H1 (cell line): ENCODE measurements around the gene ZMYND10. TPM values are rescaled to one million over a fixed set of nuclear protein-coding genes. Genes with fewer than 3 reads are reported as not detected.
A peak's percentile ranks its signal among the peaks of the same experiment; 100 is the strongest.

Source experiments
- CTCF ChIA-PET: fragments of 300-600 bp; sonication (Branson Sonifier 250); formaldehyde crosslinking; loops from one replicate; lab custom pipeline; 2021; ENCODE audit not compliant: partially characterized antibody; lab: Charles Lee
- POLR2A ChIA-PET: fragments of 300-600 bp; sonication (Branson Sonifier 250); formaldehyde crosslinking; loops from one replicate; lab custom pipeline; 2021; ENCODE audit warnings: inconsistent platforms; ENCODE audit not compliant: partially characterized antibody; lab: Charles Lee
- DNase-seq, 2 experiments: peaks; one replicate each; pipeline versions ENCODE4 v3.0.0 to v3.0.0-alpha.2; 2010 to 2022; ENCODE audit warnings: low spot score in 2 of 2, low read depth in 1 of 2, mixed read lengths in 1 of 2
- FAIRE-seq: peaks from 2 replicates; lab custom pipeline; 2011; peaks lifted over from hg19 to GRCh38; lab: Jason Lieb, UNC
- H2AFZ ChIP-seq: 2 replicates; pipeline ENCODE4 v1.8.1; 2012; ENCODE audit warnings: low read length, inconsistent platforms
- H2AK5ac ChIP-seq: 2 replicates; pipeline ENCODE4 v1.6.1; 2013; ENCODE audit warnings: low read depth, low read length
- H2BK120ac ChIP-seq: replicated peaks from 2 replicates; pipeline ENCODE3; 2013; ENCODE audit warnings: low read depth, low read length, inconsistent platforms
- H2BK12ac ChIP-seq: 2 replicates; pipeline ENCODE4 v1.6.1; 2013; ENCODE audit warnings: low read depth, low read length
- H2BK15ac ChIP-seq: 2 replicates; pipeline ENCODE4 v1.6.1; 2013; ENCODE audit warnings: low read length
- H2BK20ac ChIP-seq: 2 replicates; pipeline ENCODE4 v1.6.1; 2013; ENCODE audit warnings: low read length
- H2BK5ac ChIP-seq: 2 replicates; pipeline ENCODE4 v1.6.1; 2013; ENCODE audit warnings: low read depth, low read length
- H3K14ac ChIP-seq: 2 replicates; pipeline ENCODE4 v1.6.1; 2013; ENCODE audit warnings: inconsistent platforms; ENCODE audit not compliant: insufficient read length
- H3K18ac ChIP-seq: 2 replicates; pipeline ENCODE4 v1.6.1; 2013; ENCODE audit warnings: low read length; ENCODE audit errors: extremely low read depth
- H3K23ac ChIP-seq: 2 replicates; pipeline ENCODE4 v1.6.1; 2013; ENCODE audit warnings: inconsistent platforms; ENCODE audit not compliant: insufficient read length
- H3K23me2 ChIP-seq: 2 replicates; pipeline ENCODE4 v1.6.1; 2013; ENCODE audit warnings: low read depth, low read length
- H3K27ac ChIP-seq: 2 replicates; pipeline ENCODE4 v1.6.1; 2011; ENCODE audit warnings: low read depth, low read length, inconsistent platforms
- H3K27me3 ChIP-seq, 4 experiments: replicated peaks in 1 of 4; 1 replicate in 1 of 4; 2 replicates in 3 of 4; pipeline versions ENCODE4 v1.6.1 to v1.8.1; 2011 to 2013; ENCODE audit warnings: low read length in 3 of 4, mild to moderate bottlenecking in 3 of 4, inconsistent platforms in 2 of 4, mixed read lengths in 2 of 4, moderate library complexity in 1 of 4; ENCODE audit not compliant: control insufficient read depth in 3 of 4, insufficient read depth in 3 of 4; ENCODE audit errors: extremely low read depth in 1 of 4
- H3K36me3 ChIP-seq, 4 experiments: 2 replicates each; pipeline versions ENCODE4 v1.6.1 to v1.8.1; 2011 to 2013; ENCODE audit warnings: mild to moderate bottlenecking in 4 of 4, low read length in 3 of 4, moderate library complexity in 2 of 4, control low read depth in 1 of 4, inconsistent platforms in 1 of 4; ENCODE audit not compliant: insufficient read depth in 4 of 4, control insufficient read depth in 2 of 4
- H3K4ac ChIP-seq: replicated peaks from 2 replicates; pipeline ENCODE3; 2013; ENCODE audit warnings: low read length, low read depth, mixed read lengths, inconsistent platforms; ENCODE audit not compliant: insufficient read length
- H3K4me1 ChIP-seq, 4 experiments: replicated peaks in 1 of 4; 1 replicate in 1 of 4; 2 replicates in 3 of 4; pipeline versions ENCODE4 v1.6.1 to v1.8.1; 2011 to 2013; ENCODE audit warnings: low read length in 3 of 4, inconsistent platforms in 2 of 4, mixed read lengths in 1 of 4; ENCODE audit not compliant: insufficient read depth in 4 of 4, control insufficient read depth in 3 of 4
- H3K4me2 ChIP-seq, 2 experiments: 2 replicates each; pipeline versions ENCODE4 v1.6.1 to v1.8.1; 2011 to 2013; ENCODE audit warnings: low read depth in 2 of 2, low read length in 2 of 2, control low read depth in 1 of 2, inconsistent platforms in 1 of 2, mild to moderate bottlenecking in 1 of 2; ENCODE audit not compliant: insufficient read depth in 1 of 2
- H3K4me3 ChIP-seq, 4 experiments: fragments of 200-600, 300-600 bp in 1 of 4; sonication (generic), shearing (Covaris generic), sonication (Bioruptor Twin) in 1 of 4; 2 replicates each; pipeline versions ENCODE4 v1.5.1 to v1.8.1; 2011 to 2016; ENCODE audit warnings: low read length in 4 of 4, low read depth in 3 of 4, control low read depth in 2 of 4, inconsistent platforms in 2 of 4, mild to moderate bottlenecking in 2 of 4, mixed read lengths in 1 of 4, moderate library complexity in 1 of 4; ENCODE audit not compliant: insufficient read depth in 2 of 4; ENCODE audit errors: extremely low read depth in 1 of 4
- H3K56ac ChIP-seq: replicated peaks from 2 replicates; pipeline ENCODE3; 2013; ENCODE audit warnings: low read depth, mild to moderate bottlenecking, mixed read lengths, low read length, inconsistent platforms; ENCODE audit not compliant: insufficient read length
- H3K79me1 ChIP-seq: 2 replicates; pipeline ENCODE4 v1.6.1; 2013; ENCODE audit warnings: low read depth, low read length, control low read depth
- H3K79me2 ChIP-seq, 2 experiments: 2 replicates each; pipeline versions ENCODE4 v1.6.1 to v1.8.1; 2012 to 2013; ENCODE audit warnings: low read length in 2 of 2, mild to moderate bottlenecking in 2 of 2, inconsistent platforms in 1 of 2; ENCODE audit not compliant: insufficient read depth in 2 of 2, control insufficient read depth in 1 of 2
- H3K9ac ChIP-seq, 4 experiments: replicated peaks in 1 of 4; 1 replicate in 1 of 4; 2 replicates in 3 of 4; pipeline versions ENCODE4 v1.6.1 to v1.8.1; 2011 to 2013; ENCODE audit warnings: low read depth in 3 of 4, low read length in 3 of 4, control low read depth in 2 of 4, mild to moderate bottlenecking in 2 of 4, moderate library complexity in 2 of 4, inconsistent platforms in 1 of 4; ENCODE audit errors: extremely low read depth in 1 of 4
- H3K9me3 ChIP-seq, 2 experiments: 2 replicates each; pipeline versions ENCODE4 v1.6.1 to v1.8.1; 2012 to 2013; ENCODE audit warnings: mild to moderate bottlenecking in 2 of 2, moderate library complexity in 2 of 2, control low read depth in 1 of 2, inconsistent platforms in 1 of 2, low read depth in 1 of 2, low read length in 1 of 2, mixed read lengths in 1 of 2; ENCODE audit not compliant: insufficient read depth in 2 of 2
- H4K20me1 ChIP-seq, 2 experiments: replicated peaks in 1 of 2; 2 replicates each; pipeline versions ENCODE3 to v1.8.1; 2011 to 2013; ENCODE audit warnings: inconsistent platforms in 2 of 2, low read length in 2 of 2, mild to moderate bottlenecking in 1 of 2; ENCODE audit not compliant: insufficient read depth in 2 of 2, control insufficient read depth in 1 of 2
- H4K5ac ChIP-seq: 2 replicates; pipeline ENCODE4 v1.6.1; 2013; ENCODE audit warnings: low read length, low read depth, mixed read lengths, inconsistent platforms; ENCODE audit not compliant: insufficient read length
- H4K8ac ChIP-seq: 2 replicates; pipeline ENCODE4 v1.8.0; 2013; ENCODE audit warnings: mild to moderate bottlenecking, moderate library complexity, low read length, inconsistent platforms; ENCODE audit not compliant: insufficient read depth; ENCODE audit errors: extremely low read depth
- H4K91ac ChIP-seq: replicated peaks from 2 replicates; pipeline ENCODE3; 2013; ENCODE audit warnings: low read length, mixed read lengths, inconsistent platforms; ENCODE audit not compliant: insufficient read length
- KDM4A ChIP-seq: IDR thresholded peaks from one replicate; pipeline ENCODE4 v1.7.1; 2012; ENCODE audit warnings: low read depth, mild to moderate bottlenecking, moderate library complexity, low read length, inconsistent platforms; ENCODE audit not compliant: severe bottlenecking
- NRF1 ChIP-seq: IDR thresholded peaks from 2 replicates; pipeline ENCODE4 v1.6.1; 2011; ENCODE audit warnings: mild to moderate bottlenecking, low read depth, low read length, improper control_type of control experiment
- RXRA ChIP-seq: IDR thresholded peaks from 2 replicates; pipeline ENCODE4 v1.6.1; 2011; ENCODE audit warnings: low read depth, mild to moderate bottlenecking, low read length, moderate library complexity; ENCODE audit not compliant: insufficient read depth
- SIN3A ChIP-seq, 2 experiments: IDR thresholded peaks in 1 of 2; conservative IDR thresholded peaks in 1 of 2; 2 replicates each; pipeline ENCODE4 v1.6.1; 2011 to 2012; ENCODE audit warnings: low read length in 2 of 2, improper control_type of control experiment in 1 of 2, low read depth in 1 of 2, mild to moderate bottlenecking in 1 of 2
- SP4 ChIP-seq: IDR thresholded peaks from 2 replicates; pipeline ENCODE4 v1.6.1; 2012; ENCODE audit warnings: low read length, inconsistent platforms
- TAF7 ChIP-seq: optimal IDR thresholded peaks from 2 replicates; pipeline ENCODE3; 2011; ENCODE audit warnings: low read depth, mild to moderate bottlenecking, inconsistent platforms, low read length, moderate library complexity, borderline replicate concordance
- WGBS, 2 experiments: shearing (Covaris generic) in 1 of 2; methylation state at CpG; one replicate each; pipeline versions ENCODE4 v1.1.6 to v1.1.7; 2013 to 2015; ENCODE audit warnings: low lambda C conversion rate in 2 of 2, mixed read lengths in 2 of 2, inconsistent platforms in 1 of 2, low coverage in 1 of 2, missing lambda C conversion rate in 1 of 2; ENCODE audit not compliant: insufficient replicate concordance in 2 of 2, insufficient coverage in 1 of 2, insufficient read length in 1 of 2; ENCODE audit errors: extremely low coverage in 1 of 2, missing lambda C conversion rate in 1 of 2; 5-methylcytosine and 5-hydroxymethylcytosine counted together
- polyA plus RNA-seq, 7 experiments: library from polyadenylated mRNA; depleted of rRNA in 3 of 7; stranded (reverse) in 5 of 7; unstranded in 2 of 7; fragments of >200 nt in 5 of 7; fragments of 200-250 nt in 2 of 7; gene quantifications; 1 replicate in 5 of 7; 2 replicates in 1 of 7; 4 replicates in 1 of 7; pipeline versions ENCODE4 v1.2.1 to v1.2.3, GENCODE V29; 2011 to 2013; ENCODE audit warnings: missing spikeins in 2 of 7, mixed read lengths in 2 of 7
- total RNA-seq: library from RNA; stranded (reverse); fragmentation: NEBNext Ultra II Directional; extraction: Animal tissue kit (Norgen Biotek cat#: 25700); gene quantifications from 2 replicates; pipeline ENCODE4 v1.2.1, GENCODE V29; 2021

Gene ZMYND10
- total and polyA plus RNA-seq, 2 of the 8 experiments (the other 6 are each of a cell fraction or from before 2014, with no cell fraction given): 0.56 to 0.79 TPM

- Histone ChIP-seq H2AK5ac (peak within 1 kb of the TSS; percentile 71; the same call in 1 of the 2 replicates), H2BK5ac (peak within 1 kb of the TSS; percentile 67; the same call in 1 of the 2 replicates)
- POLR2A ChIA-PET: interaction anchor here (0.7 to 6.8 kb wide), 16 partner anchors 10 to 89 kb away, joined by 3 to 122 read pairs (median 4); partner anchors contain the start of genes HYAL1, HYAL2, LSMEM2 and TUSC2
- no peak for TF ChIP-seq RXRA
- TF ChIP-seq SP4: no peak
- no peak for TF ChIP-seq NRF1
- TF ChIP-seq KDM4A: peak; percentile 27
- TF ChIP-seq TAF7: no peak
- peak; percentile 89 to 97; a peak in 2 of 4 replicates for TF ChIP-seq SIN3A (conservative IDR thresholded peaks at IDR 0.05 in 1 of 2, IDR thresholded peaks at IDR 0.05 in 1 of 2; ENCODE audit: low read depth in 1 of 2, low read length in 2 of 2)
Measured at GRCh38 chr3:50292159-50293078, 53.1 kb downstream of the ZMYND10 start, which contains the start of gene IFRD2. TSS of gene IFRD2 (minus strand) at chr3:50292429. CDS start at chr3:50292274, 155 bp downstream.

More at GRCh38 chr3:50292159-50293078, 53.1 kb downstream of the ZMYND10 start, which contains the start of gene IFRD2:
- H2AFZ ChIP-seq: 0 out of 2 replicates have a peak within 1 kb of the TSS, but pooled peaks have one; percentile 61
- H3K4me2 ChIP-seq: peak within 1 kb of the TSS; percentile 93 to 95
- peaks cover 0 to 7% (median 5%) of the 10 kb centered on the region in 4 experiments; a peak in 4 of 7 replicates for H3K4me1 ChIP-seq
- peak within 1 kb of the TSS; percentile 37 for H3K56ac ChIP-seq
- DNase-seq: peak; percentile 91 to 94
- H4K20me1 ChIP-seq: peaks cover 0 to 7% of the 10 kb centered on the region in 2 experiments
- peaks cover 8% of the 10 kb centered on the region; the same call in 1 of the 2 replicates for H3K79me1 ChIP-seq
- peaks cover 0 to 15% of the 10 kb centered on the region in 2 experiments; a peak in 3 of 4 replicates for H3K79me2 ChIP-seq
- FAIRE-seq: peak; percentile 91
- H2BK120ac ChIP-seq: no peak within 1 kb of the TSS
- no peak within 1 kb of the TSS for H3K23ac ChIP-seq
- H4K91ac ChIP-seq: peak within 1 kb of the TSS; percentile 75
- H3K14ac ChIP-seq: no peak within 1 kb of the TSS
- WGBS, 2 experiments: 9% methylated on average over 48 of the region's 67 CpGs; no CpG with 5 or more reads in 1 of the 2 experiments
- peak within 1 kb of the TSS; percentile 44 for H4K5ac ChIP-seq
- peak within 1 kb of the TSS; percentile 62 to 95 (median 94) for H3K4me3 ChIP-seq
- H3K18ac ChIP-seq: peak within 1 kb of the TSS; percentile 51; the same call in 1 of the 2 replicates
- peaks cover 10% of the 10 kb centered on the region for H3K23me2 ChIP-seq
- H3K36me3 ChIP-seq: peaks cover 16 to 27% (median 22%) of the 10 kb centered on the region in 4 experiments
- peak within 1 kb of the TSS; percentile 37; the same call in 1 of the 2 replicates for H3K27ac ChIP-seq
- H2BK20ac ChIP-seq: 0 out of 2 replicates have a peak within 1 kb of the TSS, but pooled peaks have one; percentile 61
- no peaks in the 10 kb centered on the region for H3K9me3 ChIP-seq
- H3K9ac ChIP-seq: peak within 1 kb of the TSS in 3 of 4 experiments; percentile 69 to 78 (median 76); a peak in 6 of 7 replicates
- peak within 1 kb of the TSS; percentile 54; the same call in 1 of the 2 replicates for H4K8ac ChIP-seq
- no peaks in the 10 kb centered on the region; a peak in 1 of 7 replicates for H3K27me3 ChIP-seq
- H2BK12ac ChIP-seq: no peak within 1 kb of the TSS
- peak within 1 kb of the TSS; percentile 92; the same call in 1 of the 2 replicates for H2BK15ac ChIP-seq
- peak within 1 kb of the TSS; percentile 88 for H3K4ac ChIP-seq
- CTCF ChIA-PET: interaction anchor here (0.5 to 4.3 kb wide), 14 partner anchors 8 to 98 kb away, joined by 3 to 17 read pairs (median 4); partner anchors contain the start of genes HYAL1, HYAL2, LSMEM2 and SEMA3B
